ENCODE results near the gene ATF1.
"Not testable (repeated sequence)": the region's sequence is repeated elsewhere in the genome, so short reads cannot be mapped to it uniquely, and the experiment has no call there.

ATF1 gene

GRCh38 chr12:50855679-50856078 is 91.8 kb downstream of the ATF1 start:
- DNase-seq (ENCODE audit: low read depth in 2 of 3, low spot score in 1 of 3), result not testable (repeated sequence)

GRCh38 chr12:50859621-50860310 is 95.9 kb downstream of the ATF1 start:
- DNase-seq (ENCODE audit: low read depth in 2 of 3, low spot score in 1 of 3), result no peak

- DNase-seq (ENCODE audit: low read depth in 2 of 3, low spot score in 1 of 3), result no peak
Observed at GRCh38 chr12:50862316-50862715, 98.4 kb downstream of the ATF1 start.

- no peak for DNase-seq (ENCODE audit: low read depth in 2 of 3, low spot score in 1 of 3)
Observed at GRCh38 chr12:50865266-50865665, 101.4 kb downstream of the ATF1 start.

GRCh38 chr12:50868881-50869280 is 105.0 kb downstream of the ATF1 start:
- not testable (repeated sequence) for DNase-seq (ENCODE audit: low read depth in 2 of 3, low spot score in 1 of 3)

Data from stimulated activated CD4-positive, alpha-beta T cell treated with anti-CD3 and anti-CD28 coated beads, Interleukin-12 subunit alpha, Interleukin-12 subunit beta, amount 100 ng/mL, for 48 hours (primary cell).